Endodermal cell (in vitro differentiated cells): ENCODE data around the gene KRT9. TPM values are rescaled to one million over a fixed set of nuclear protein-coding genes. Genes with fewer than 3 reads are reported as not detected.
A peak's percentile ranks its signal among the peaks of the same experiment; 100 is the strongest.

Experiments
- DNase-seq: peaks from one replicate; pipeline ENCODE4 v3.0.0-alpha.2; 2017
- H3K27ac ChIP-seq: 2 replicates; pipeline ENCODE4 v1.5.1; 2013; ENCODE audit warnings: mild to moderate bottlenecking, low read depth, low read length, moderate library complexity
- H3K27me3 ChIP-seq: 2 replicates; pipeline ENCODE4 v1.6.1; 2013; ENCODE audit warnings: mild to moderate bottlenecking, low read length, moderate library complexity; ENCODE audit not compliant: insufficient read depth, control insufficient read depth, poor library complexity, severe bottlenecking
- H3K36me3 ChIP-seq: 2 replicates; pipeline ENCODE4 v1.7.0; 2013; ENCODE audit warnings: mild to moderate bottlenecking, low read length, moderate library complexity; ENCODE audit not compliant: control insufficient read depth, insufficient read depth
- H3K4me1 ChIP-seq: one replicate; pipeline ENCODE4 v1.7.0; 2013; ENCODE audit warnings: low read length; ENCODE audit not compliant: control insufficient read depth, insufficient read depth
- H3K4me3 ChIP-seq: 2 replicates; pipeline ENCODE4 v1.5.1; 2013; ENCODE audit warnings: mild to moderate bottlenecking, low read length, moderate library complexity
- H3K9ac ChIP-seq: 2 replicates; pipeline ENCODE4 v1.6.1; 2013; ENCODE audit warnings: mild to moderate bottlenecking, low read length, moderate library complexity; ENCODE audit not compliant: poor library complexity, severe bottlenecking; ENCODE audit errors: extremely low read depth
- H3K9me3 ChIP-seq: 2 replicates; pipeline ENCODE4 v1.6.1; 2013; ENCODE audit warnings: mild to moderate bottlenecking, low read length, moderate library complexity; ENCODE audit not compliant: control insufficient read depth
- H3K27ac Mint-ChIP-seq: 2 replicates; pipeline ENCODE4 v1.8.0; 2020; ENCODE audit warnings: mixed read lengths
- H3K27me3 Mint-ChIP-seq: 2 replicates; pipeline ENCODE4 v1.8.0; 2021; ENCODE audit warnings: mild to moderate bottlenecking, mixed read lengths; ENCODE audit not compliant: insufficient read depth
- H3K36me3 Mint-ChIP-seq: 2 replicates; pipeline ENCODE4 v1.8.0; 2020; ENCODE audit warnings: low read depth, mixed read lengths
- H3K4me1 Mint-ChIP-seq: 2 replicates; pipeline ENCODE4 v1.8.0; 2020; ENCODE audit warnings: mixed read lengths
- H3K4me3 Mint-ChIP-seq: 2 replicates; pipeline ENCODE4 v1.8.0; 2020; ENCODE audit warnings: mild to moderate bottlenecking, moderate library complexity, mixed read lengths
- H3K9me3 Mint-ChIP-seq: 2 replicates; pipeline ENCODE4 v1.8.0; 2020; ENCODE audit warnings: mild to moderate bottlenecking, mixed read lengths
- CTCF ChIP-seq: fragments of 200-600 bp; sonication (generic); conservative IDR thresholded peaks from 2 replicates; pipeline ENCODE4 v1.5.0; 2021; ENCODE audit warnings: antibody characterized with exemption, mild to moderate bottlenecking
- WGBS, 2 experiments: methylation state at CpG; one replicate each; pipeline versions ENCODE4 v1.1.5 to v1.1.7; 2013; ENCODE audit warnings: missing lambda C conversion rate in 2 of 2, mixed read lengths in 1 of 2; ENCODE audit not compliant: insufficient coverage in 1 of 2, insufficient read length in 1 of 2; 5-methylcytosine and 5-hydroxymethylcytosine counted together
- total RNA-seq, 2 donors: library from RNA; stranded (reverse); fragmentation: NEBNext Ultra II Directional in 1 of 2; extraction: Animal tissue kit (Norgen Biotek cat#: 25700) in 1 of 2; gene quantifications; 2 replicates in 1 of 2; 3 replicates in 1 of 2; pipeline ENCODE4 v1.2.1, GENCODE V29; 2021

KRT9 gene
- total RNA-seq, 2 donors from 2014 or later, result not detected

GRCh38 chr17:41520821-41521521 lies 50.9 kb downstream of the KRT9 start:
- no peak for DNase-seq
- peak overlapping the region; percentile 10 for H3K27ac Mint-ChIP-seq
- H3K9me3 ChIP-seq, result no peaks in the 10 kb centered on the region
- H3K4me3 Mint-ChIP-seq, result no peak overlapping the region
- H3K27ac ChIP-seq, result no peak overlapping the region
- H3K4me1 ChIP-seq, result no peaks in the 10 kb centered on the region
- peaks cover 32% of the 10 kb centered on the region for H3K36me3 ChIP-seq
- peaks cover 25% of the 10 kb centered on the region for H3K4me1 Mint-ChIP-seq
- 82 to 92% methylated on average over 7 to 10 of the region's 10 CpGs for whole genome bisulfite sequencing, 2 experiments
- peaks cover 32% of the 10 kb centered on the region for H3K36me3 Mint-ChIP-seq
- no peak overlapping the region for H3K4me3 ChIP-seq
- no peaks in the 10 kb centered on the region for H3K27me3 Mint-ChIP-seq
- no peak overlapping the region for H3K9ac ChIP-seq
- TF ChIP-seq CTCF, result no peak
- no peaks in the 10 kb centered on the region for H3K27me3 ChIP-seq
- no peaks in the 10 kb centered on the region for H3K9me3 Mint-ChIP-seq

- H3K4me1 ChIP-seq, result no peaks in the 10 kb centered on the region
- no peaks in the 10 kb centered on the region for H3K27me3 Mint-ChIP-seq
- no peak for TF ChIP-seq CTCF
- no peak overlapping the region for H3K4me3 ChIP-seq
- WGBS, 2 experiments, result 78 to 87% methylated on average over 10 of the region's 11 CpGs
- no peak overlapping the region for H3K27ac ChIP-seq
- H3K9me3 Mint-ChIP-seq, result no peaks in the 10 kb centered on the region
- H3K9ac ChIP-seq, result no peak overlapping the region
- no peak overlapping the region for H3K27ac Mint-ChIP-seq
- H3K4me3 Mint-ChIP-seq, result no peak overlapping the region
- no peaks in the 10 kb centered on the region for H3K27me3 ChIP-seq
- DNase-seq, result no peak
- no peaks in the 10 kb centered on the region for H3K9me3 ChIP-seq
- peaks cover 23% of the 10 kb centered on the region for H3K4me1 Mint-ChIP-seq
- H3K36me3 ChIP-seq, result peaks cover 20% of the 10 kb centered on the region
- peaks cover 20% of the 10 kb centered on the region for H3K36me3 Mint-ChIP-seq
Observed at GRCh38 chr17:41519501-41520224, 52.2 kb downstream of the KRT9 start.

GRCh38 chr17:41518789-41519449 lies 52.9 kb downstream of the KRT9 start, which contains the start of gene KRT15:
Gene KRT15, minus strand, starts transcription at chr17:41518890. Its CDS starts 63 bp downstream, at chr17:41518827.
- H3K4me3 Mint-ChIP-seq, result no peak within 1 kb of the TSS
- no peak within 1 kb of the TSS for H3K9ac ChIP-seq
- TF ChIP-seq CTCF, result no peak

More at GRCh38 chr17:41518789-41519449, 52.9 kb downstream of the KRT9 start, which contains the start of gene KRT15:
- DNase-seq, result no peak
- Histone ChIP-seq H3K36me3 (peaks cover 12% of the 10 kb centered on the region), H3K27ac (no peak within 1 kb of the TSS), H3K4me1 (no peaks in the 10 kb centered on the region), H3K27me3 (no peaks in the 10 kb centered on the region), H3K9me3 (no peaks in the 10 kb centered on the region), H3K4me3 (no peak within 1 kb of the TSS)
- Mint-ChIP-seq H3K4me1 (peaks cover 23% of the 10 kb centered on the region), H3K27ac (peak within 1 kb of the TSS; percentile 18), H3K36me3 (peaks cover 13% of the 10 kb centered on the region), H3K9me3 (no peaks in the 10 kb centered on the region), H3K27me3 (no peaks in the 10 kb centered on the region)
- WGBS, 2 experiments, result 82 to 90% methylated on average over 4 to 8 of the region's 8 CpGs
